HG02642 (cell line): Measurements from ENCODE around the gene OSBPL2.

Experiments used
- ATAC-seq: cut with Tn5 transposase; IDR thresholded peaks from one replicate; pipeline ENCODE4 v1.9.1; 2021; ENCODE audit warnings: mild to moderate bottlenecking; ENCODE audit not compliant: unreplicated experiment, poor library complexity

OSBPL2 gene

DNA sequence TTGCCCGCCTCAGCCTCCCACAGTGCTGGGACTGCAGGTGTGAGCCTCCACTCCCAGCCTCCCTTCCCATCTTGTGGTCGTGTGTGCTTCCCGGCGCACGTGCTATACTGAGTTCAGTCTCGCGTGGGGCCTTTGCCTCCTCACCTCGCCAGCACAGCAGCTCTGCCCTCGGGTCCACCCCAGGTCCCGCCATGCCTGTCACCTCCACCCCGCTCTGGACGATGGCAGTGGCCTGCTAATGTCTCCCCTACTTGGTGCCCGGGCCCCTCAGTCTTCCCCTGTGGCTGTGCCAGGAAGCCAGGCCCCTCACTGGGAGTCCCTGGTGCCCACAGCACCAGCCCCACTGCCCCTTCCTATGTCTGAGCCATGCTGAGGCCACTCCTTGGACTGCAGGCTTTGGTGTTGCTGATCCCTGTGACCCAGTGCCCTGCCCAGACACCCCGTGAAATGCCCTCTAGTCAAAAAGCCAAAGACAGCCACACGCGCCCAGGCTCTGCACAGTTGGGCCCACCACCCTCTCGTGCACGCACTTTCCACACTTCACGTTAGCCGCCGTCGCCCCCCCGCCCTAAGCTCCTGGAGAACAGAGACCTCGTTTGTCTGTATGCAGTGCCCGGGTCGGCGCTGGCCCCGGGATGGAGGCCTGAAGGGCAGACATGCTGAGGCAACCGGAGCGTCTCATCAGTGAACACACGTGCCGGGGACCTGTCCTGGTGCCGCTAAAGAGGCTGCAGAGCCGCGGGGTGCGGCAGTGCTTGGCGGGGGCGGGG lies 32.5 kb upstream of the OSBPL2 start:
- ATAC-seq, result no peak

DNA sequence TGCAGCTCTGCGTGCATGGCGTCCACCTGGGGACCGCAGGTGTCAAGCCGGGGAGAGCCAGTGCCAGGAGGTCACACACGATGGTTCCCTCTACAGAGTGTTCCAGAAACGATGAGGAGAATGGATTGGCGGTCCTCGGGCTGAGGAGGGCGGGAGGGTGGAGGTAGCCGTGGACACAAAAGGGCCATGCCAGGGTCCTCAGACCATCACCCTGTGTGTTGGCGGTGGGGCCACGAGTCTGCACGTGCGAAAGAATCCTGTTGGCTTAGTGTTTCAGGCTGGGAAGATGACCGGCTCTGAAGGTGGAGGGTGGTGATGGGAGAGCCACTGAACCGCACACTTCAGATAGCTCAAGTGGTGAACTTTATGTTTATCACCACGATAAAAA lies 31.9 kb upstream of the OSBPL2 start:
- ATAC-seq, result no peak

DNA sequence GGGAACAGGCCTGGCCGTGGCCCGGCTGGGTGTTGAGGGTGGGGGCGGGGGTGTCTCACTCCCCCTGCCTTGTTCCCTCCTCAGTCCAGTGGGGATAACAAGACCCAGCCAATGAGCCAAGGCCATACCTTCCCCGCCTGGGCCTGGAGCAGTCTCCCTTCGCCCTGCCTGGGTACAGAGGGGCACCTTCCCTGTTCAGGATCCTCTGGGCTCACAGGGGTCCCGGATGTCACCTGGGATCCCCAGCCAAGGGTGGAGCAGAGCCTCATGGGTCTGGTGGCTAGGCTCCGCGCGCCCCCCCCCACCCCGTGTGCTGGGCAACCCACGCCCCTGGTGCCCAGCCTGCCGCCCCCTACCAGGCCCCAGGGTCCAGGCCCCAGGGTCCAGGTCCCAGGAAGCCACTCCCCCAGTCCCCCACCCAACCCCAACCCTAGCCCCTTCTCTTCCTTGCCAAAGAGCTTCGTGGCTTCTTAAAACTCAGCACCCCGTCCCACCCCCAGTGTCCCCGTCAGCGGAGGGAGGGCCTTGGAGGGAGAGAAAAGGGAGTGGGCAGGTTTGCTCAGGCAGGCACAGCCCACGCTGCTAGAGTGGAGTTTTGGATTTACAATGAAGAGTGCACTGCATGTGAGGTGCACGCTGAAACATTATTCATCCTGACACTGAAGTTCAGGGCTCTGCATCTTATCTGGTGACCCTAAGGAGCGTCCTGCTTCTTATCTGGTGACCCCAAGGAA lies 30.1 kb upstream of the OSBPL2 start:
- no peak for ATAC-seq

DNA sequence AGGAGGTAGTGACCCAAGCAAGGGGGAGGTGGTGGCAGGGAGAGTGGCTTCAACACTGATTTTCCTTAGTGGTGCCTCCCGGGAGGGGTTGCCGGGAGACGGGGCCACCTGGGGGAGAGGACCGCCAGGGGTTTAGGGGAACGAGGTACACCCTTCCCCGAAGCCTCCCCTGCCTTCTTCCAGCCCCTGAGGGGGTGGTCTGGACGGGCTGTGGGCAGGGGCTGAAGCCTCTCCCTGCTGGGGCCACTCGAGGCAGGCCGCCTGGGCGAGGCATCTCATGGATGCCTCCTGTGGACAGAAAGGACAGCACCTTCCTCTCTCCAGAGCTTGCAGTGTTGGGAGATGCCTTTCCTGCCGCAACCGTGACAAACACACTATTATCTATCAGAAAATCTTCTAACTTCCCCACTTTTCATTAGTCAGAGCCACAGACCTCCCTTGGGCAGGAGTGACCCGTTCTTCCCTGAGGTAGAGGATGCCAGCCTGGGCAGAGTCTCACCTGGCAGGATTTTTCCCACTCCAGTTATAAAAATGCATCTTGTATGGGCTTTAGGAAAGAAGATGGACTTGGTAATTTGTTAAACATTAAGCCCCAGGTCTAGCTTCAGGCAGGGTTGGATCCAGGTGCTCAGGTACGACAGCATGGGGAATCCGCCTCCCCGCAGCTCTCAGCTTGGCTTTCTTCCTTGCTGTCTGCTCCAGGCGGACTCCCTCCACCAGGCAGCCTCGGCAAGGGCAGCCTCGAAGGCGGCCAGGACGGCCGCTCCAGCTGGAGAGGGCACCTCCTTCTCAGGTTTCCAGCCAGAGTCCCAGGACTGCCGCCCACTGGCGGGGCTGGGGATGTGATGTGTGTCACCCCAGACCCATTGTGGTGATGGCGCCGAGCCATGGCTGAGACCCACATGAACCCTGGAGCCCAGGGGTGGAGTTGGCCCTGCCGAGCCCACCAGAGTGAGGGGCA lies 29.2 kb upstream of the OSBPL2 start:
- no peak for ATAC-seq

DNA sequence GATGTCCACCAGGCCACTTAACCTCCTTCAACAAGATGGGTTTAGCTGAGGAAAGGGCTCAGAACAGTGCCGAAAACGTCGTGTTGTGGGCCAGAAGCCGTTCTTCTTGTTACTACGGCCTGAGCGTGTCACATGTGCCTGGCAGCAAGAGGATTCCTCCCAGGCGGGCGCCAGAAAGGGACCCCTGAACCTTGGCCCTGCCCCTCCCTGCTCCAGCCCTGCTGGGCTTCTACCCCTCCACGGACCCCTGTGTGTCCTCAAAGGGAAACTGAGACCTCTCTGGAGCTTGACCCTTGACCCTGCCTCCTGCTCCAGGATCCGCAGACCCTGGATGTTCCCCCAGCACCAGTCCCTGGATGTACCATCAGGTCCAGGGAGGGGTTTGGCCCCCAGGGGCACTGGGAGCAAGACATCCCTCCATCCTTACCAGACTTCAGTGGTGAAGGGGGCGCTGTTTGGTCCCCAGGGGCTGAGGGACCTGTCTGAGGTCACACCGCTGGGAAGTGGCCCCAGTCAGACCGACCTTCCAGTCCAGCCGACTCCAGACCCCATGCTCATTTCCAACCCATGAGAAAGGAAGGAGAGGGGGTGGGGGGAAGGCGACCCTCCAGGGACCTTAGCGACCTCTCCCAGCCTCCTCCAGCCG lies 28.3 kb upstream of the OSBPL2 start:
- no peak for ATAC-seq

DNA sequence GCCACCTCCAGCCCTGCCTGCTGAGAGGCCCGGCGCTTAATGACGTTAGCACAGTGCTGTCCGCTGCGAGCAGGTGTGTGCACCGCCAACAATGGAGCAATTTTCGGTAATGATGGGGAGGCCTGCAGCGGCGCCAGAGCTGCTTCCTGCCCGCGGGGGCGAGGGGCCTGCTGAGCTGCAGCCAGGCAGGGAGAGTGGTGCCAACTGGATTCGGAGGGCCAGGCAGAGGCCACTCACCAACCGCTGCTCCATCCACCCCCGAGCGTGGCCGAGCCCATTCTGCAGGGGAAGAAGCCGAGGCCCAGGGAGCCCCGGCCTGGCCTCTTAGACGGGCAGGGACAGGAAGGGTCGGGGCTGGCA lies 27.8 kb upstream of the OSBPL2 start:
- ATAC-seq, result no peak

DNA sequence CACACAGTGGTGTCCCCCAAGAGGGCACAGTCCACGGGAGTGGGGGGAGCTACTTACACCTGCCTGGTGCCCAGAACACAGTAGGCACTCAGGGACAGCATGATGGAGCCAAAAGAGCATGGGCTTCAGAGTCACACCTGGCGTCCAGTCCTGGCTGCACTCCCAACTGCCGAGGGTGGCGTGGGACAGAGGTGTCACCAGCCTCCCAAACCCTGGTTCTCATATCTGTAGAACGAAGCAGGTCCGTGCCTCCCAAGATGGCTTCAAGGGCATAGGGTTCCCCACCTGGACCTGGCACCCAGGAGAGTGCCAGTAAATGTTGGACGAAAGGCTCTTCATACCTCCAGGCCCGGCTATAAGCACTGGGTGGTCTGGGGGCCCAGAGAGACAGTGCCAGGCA lies 27.1 kb upstream of the OSBPL2 start:
- ATAC-seq, result no peak

DNA sequence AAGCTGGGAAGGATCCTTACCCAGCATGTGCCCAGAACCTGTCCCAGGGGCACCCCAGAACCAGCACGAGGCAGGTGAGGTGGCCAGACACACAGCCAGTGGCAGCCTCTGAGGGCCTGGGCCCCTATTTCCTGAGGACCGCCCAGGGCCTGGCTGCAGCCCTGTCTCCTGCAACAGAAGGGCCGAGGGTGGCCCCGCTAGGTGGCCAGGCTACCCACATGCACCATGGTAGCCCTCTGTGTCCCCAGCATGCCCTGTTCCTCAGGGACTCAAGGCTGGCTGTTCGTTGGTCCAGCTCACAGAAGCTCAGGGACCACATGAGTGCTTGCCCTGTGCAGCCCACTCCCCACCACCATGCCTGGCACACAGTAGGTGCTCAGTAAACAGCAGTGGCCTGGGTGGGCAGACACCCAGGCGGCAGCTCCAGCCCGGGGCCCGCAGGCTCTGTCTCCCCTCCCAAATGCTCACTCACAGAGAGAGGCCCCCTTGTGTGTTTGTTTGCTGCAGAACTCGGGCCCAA lies 26.5 kb upstream of the OSBPL2 start:
- no peak for ATAC-seq

DNA sequence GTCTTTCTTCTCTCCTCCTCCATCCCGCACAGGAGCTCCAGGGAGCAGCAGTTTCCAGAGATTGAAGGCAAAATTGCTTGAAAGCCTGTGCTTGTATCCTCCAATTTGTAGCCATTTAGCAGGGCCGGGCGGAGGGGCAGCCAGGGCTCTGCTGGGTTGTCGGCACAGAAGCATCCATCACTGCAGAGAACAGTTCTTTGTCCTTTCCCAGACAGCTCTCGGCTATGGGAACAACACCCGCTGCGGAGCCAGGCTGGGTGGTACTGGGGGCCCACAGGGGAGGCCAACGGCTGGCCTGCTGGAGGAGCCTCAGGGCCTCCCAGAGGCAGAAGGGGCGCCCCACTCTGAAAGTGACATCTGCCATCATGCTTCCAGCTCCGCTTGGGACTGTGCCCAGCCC lies 26.0 kb upstream of the OSBPL2 start:
- no peak for ATAC-seq

DNA sequence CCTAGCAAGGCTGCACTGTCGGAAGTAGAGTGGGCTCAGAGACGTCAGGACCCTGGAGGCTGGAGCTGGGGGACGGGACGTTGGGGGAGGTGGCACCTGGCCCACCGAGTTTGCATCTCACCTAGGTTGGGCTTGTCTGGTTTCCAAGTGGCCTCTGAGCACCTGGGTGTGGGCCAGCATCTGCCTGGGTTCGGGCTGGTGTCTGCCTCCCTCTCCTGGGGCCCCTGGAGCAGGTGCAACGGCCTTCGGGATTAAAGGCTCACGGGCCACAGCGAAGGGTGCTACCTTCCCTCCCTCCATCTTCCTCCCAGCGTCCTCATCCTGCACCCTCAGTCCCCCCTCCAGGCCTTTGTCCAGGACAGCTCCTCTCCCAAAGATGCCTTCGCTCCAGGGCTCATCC lies 24.3 kb upstream of the OSBPL2 start:
- ATAC-seq, result no peak

DNA sequence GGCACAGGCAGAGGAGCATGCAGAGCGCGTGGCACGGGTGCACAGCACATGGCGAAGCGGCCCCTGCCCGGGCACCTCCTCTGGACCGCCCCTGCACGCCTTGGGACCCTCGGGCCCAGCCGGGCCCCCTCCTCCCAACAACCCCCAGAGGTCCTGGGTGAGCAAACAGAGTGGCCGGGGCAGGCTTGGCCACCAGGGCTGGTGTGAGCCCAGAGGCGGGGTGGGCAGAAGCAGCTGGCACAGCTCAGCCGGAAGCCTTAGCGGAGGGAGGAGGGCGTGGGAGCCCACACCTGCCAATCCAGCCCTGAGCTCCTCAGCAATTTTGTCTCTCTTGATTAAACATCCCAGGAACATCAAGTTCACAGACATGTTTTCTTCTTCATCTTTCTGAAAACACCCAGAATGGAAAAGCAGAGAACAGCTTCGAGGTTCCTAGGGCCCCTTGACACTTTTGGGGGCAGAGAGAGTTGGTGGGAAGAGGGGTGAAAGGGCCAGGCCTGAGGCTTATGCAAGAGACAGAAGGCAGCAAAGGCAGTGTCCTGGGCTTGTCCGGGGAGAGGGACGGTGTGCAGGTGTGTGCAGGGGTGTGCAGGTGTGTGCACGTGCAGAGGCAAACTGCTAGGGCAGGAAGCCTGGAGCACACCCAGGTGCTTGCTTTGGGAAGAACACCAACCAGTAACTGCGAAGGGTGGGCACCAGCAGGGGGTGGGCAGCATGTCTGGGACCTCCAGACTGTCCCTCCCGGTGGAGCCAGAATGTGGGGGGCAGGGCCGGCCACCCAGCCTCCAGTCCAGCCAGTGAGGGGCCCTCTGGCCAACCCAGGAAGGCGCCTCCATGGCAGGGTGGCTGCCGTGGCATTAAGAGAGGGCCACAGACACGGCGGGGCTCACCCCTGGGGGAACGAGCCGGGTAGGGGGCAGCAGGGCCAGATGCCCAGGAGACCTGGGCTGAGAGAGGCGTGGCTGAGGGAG lies 23.0 kb upstream of the OSBPL2 start:
- no peak for ATAC-seq

DNA sequence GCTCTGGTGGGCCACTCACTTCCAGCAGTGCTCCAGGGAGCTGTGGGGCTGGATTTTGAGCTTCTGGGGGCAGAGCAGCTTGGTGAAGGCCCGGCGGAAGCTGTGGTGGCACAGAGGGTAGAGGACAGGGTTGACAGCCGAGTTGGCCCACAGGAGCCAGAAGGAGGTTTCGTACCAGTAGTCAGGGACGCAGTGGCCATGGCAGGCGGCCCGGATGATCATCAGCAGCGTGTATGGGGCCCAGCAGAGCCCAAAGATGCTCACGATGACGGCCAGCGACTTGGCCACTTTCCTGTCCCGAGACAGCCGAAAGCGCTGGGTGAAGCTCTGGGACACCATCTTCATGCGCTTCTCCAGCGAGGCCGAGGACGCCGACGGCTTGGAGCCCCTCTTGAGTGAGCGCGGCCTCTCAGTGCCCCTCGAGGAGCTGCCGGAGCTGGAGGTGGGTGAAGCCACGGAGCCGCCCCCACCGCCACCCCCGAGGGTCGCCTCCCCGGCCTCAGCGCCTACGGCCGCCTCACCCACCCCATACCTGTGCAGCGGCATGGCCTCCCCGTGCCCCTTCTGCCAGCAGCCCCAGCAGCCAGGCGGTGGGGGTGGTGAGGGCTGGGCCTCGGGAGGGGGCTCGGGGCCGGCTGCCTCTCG lies 22.2 kb upstream of the OSBPL2 start:
- ATAC-seq, result no peak

DNA sequence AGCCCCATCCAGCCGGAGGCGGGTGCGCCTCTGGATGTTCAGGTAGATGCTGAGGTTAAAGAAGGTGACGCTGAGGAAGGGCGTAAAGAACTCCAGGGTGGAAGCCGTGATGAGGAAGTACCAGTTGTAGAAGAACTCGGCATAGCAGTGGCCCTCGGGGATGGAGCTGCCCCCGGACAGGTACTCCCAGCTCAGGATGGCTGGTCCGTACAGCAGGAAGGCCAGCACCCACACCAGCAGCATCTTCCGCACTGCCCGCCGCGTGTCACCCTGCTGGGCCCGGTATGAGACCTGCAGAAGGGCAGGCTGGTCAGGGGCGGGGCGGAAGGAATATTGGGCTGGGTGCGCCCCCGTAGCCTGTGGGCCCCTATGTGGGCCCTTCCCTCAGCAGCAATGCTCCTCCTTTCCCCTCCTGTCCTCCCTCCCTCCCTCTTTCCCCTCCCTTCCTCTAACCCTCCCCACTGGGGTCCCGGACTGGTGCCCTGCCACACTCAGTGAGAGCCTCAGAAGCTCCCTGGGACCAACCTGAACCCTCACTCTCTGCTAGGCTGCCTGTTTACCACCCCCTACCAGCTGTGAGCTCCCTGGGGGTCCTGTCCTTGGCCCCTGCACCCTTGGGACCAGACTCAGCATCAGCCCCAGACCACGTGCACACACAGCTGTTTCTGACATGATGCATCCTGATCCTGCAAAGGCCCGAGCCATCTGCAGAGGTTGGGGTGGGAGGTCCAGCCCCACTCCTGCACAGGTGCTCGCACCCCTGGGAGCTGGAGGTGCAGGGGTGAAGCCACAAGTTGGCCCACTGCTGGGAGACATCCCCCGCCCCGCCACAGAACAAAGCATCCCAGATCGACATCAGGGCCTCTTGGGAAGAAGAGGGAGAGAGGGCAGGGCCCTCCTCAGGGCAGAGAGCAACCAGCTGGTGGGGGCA lies 21.4 kb upstream of the OSBPL2 start:
- ATAC-seq, result no peak

DNA sequence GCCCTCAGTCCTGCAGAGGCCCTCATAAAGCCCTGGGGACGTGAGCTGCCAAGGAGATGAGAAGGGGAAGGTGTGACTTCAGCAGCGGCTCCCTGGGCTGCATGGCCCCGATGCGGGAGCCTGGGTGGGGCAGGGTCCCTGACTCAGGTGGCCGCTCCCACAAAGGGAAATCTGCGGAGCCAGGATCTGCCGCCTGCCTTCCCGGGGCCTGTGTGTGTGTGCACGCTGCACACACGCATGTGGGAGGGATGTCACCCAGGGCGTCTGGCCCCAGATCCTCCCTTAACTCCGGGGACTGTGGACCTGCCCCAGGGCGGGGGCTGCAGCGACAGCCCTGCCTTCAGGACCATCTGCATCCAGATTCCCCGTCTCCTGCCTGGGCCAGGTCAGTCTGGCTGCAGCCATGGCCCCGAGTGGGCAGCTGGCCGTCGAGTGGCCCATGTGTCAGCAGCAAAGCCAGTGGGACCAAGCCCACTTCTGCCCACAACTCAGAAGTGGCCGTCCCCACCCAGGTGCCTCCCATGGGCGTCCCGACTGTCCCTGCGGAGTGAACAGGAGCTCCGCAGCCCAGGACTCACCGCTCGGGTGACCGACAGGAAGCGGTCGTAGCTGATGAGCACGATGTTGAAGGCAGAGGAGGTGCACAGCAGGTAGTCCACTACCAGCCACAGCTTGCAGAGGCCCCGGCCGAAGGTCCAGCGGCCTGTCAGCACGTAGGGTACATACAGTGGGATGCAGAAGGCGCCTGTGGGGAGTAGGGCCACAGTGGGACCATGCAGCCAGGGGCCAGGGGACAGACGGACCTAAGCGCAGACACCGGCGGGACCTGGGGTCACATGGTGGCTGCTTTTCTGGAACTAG lies 20.2 kb upstream of the OSBPL2 start:
- no peak for ATAC-seq

DNA sequence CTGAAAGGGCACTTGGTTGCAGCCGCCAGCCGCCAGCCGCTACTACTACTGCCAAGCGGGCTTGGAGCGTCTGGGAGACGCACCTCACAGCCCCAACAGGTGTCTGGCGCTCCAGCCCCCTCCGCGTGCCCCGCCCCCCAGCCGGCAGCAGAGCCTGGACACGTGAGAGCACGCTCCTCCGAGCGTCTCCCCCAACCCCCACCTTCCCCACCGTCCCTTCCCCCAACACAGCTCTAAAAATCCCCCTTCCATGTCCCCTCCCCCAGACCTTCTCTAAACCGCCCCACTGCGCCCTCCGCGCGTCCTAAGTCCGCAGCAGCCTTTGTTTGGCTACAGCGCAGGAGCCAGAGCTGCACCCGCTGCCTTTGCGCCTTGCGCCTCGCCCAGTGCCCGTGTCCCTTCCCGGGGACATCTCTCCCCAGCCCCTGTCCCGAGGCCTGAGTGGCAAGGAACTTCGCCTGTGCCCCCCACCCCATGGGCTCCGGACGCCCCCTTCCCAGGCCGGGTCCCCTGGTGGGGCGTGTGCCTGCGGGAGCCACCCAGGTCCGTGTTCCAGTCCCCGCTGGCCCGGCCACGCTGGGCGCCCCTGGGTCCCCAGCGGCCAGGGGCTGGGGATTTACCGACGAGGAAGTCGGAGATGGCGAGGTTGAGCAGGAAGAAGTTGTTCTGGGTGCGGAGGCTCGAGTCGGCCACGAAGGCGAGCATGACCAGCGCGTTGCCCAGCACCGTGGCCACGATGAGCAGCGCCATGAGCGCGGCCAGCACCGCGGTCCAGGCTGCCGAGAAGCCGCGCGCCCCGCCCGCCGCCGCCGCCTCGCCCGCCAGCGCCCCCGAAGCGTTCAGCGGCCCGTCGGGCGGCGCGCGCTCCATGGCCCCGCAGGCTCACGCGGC lies 19.0 kb upstream of the OSBPL2 start:
- no peak for ATAC-seq
